Stimulated activated CD4-positive, alpha-beta T cell treated with anti-CD3 and anti-CD28 coated beads, Interleukin-15, amount 100 ng/mL, for 48 hours (primary cell): ENCODE data around the gene STK11IP.
"Not testable (repeated sequence)": the region's sequence is repeated elsewhere in the genome, so short reads cannot be mapped to it uniquely, and the experiment has no call there.

Experiments used
- DNase-seq, 2 donors: peaks; one replicate each; pipeline ENCODE4 v3.0.0-alpha.2; 2020; ENCODE audit warnings: low read depth in 2 of 2

The STK11IP gene

DNA sequence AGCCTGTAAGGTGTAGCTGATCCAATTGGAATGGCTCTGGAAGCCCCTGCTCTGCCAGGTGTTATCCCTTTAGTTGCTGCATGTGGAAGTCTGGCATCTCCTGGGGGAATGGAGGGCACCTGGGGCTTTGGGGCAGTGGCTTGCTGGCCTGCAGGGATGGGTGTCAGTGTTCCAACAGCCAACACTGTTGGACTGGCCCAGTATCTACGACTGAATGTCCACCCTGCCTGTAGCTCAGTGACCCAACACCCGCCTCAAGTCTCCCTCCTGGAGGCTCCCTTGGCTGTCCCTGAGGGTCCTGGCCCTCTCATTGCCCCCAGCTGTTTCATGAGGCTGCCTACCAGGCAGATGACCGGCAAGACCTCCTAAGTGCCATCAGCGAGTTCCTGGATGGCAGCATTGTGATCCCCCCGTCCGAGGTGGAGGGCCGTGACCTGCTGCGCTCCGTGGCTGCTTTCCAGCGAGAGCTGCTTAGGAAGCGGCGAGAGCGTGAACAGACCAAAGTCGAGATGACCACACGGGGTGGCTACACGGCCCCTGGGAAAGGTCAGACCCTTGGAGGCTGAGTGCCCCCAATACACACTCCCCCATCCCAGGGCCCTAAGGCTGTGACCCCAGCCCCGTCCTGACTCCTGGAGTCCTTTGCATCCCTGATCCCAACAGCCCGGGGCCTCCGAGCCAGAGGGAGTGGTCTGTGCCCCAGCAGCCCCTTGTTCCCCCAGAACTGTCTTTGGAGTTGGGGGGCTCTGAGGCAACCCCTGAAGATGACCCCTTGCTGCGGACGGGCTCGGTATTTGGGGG is 37.5 kb downstream of the STK11IP start:
- no peak for DNase-seq

DNA sequence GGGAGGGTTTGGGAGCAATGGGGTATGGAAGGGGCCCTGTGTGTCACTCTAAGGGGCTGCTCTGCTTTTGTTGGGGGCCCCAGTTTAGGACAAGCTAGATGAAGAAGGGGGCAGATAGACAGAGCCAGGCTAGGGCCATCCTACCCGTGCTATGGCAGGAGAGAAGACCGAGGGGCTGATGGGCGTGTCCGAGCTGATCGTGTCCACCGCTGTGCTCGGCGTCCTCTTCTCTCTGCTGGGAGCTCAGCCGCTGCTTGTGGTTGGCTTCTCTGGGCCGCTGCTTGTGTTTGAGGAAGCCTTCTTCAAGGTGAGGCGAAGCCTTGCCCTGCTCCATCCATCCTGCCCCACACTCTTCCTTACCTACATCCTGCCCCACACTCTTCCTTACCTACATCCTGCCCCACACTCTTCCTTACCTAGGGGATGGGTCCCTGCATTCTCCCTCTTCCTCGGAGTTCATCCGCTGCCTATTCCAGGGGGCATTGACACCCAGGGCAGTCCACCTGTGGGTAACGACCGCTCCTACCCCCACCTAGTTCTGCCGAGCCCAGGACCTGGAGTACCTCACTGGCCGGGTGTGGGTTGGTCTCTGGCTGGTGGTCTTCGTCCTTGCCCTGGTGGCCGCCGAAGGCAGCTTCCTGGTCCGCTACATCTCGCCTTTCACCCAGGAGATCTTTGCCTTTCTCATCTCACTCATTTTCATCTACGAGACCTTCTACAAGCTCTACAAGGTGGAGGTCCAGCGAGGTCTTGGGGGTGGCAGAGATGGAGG is 38.7 kb downstream of the STK11IP start:
- DNase-seq = no peak

DNA sequence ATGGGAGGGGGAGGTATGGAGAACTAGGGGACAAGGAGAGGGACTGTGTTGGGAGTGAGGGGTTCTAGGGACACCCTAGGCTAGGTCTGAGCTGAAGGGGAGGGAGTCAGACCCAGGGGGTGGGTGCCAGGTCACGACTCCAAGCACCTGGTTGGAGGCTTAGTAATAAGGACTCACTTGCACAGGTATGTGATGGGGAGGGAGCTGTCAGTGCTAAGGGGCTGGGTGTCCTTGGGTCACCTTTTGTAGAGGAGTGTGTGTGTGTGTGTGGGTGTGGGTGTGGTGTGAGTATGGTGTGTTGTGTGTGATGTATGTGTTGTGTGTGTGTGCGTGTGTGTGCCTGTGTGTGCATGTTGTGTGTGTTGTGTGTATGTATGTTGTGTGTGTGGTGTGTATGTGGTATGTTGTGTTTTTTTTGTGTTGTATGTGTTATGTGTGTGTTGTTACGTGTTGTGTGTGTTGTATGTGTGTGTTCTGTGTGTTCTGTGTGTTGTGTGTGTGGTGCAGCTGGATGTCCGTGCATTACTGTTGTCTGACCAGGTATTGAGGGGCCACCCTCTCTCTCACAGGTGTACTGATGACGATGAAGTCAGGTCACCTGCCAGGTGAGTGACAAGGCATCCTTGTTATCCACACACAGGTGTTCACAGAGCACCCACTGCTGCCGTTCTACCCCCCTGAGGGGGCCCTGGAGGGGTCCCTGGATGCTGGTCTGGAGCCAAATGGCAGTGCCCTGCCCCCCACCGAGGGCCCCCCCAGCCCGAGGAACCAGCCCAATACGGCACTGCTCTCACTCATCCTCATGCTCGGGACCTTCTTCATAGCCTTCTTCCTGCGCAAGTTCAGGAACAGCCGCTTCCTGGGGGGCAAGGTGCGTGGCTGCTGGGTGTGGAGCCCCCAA is 39.5 kb downstream of the STK11IP start:
- DNase-seq = no peak

DNA sequence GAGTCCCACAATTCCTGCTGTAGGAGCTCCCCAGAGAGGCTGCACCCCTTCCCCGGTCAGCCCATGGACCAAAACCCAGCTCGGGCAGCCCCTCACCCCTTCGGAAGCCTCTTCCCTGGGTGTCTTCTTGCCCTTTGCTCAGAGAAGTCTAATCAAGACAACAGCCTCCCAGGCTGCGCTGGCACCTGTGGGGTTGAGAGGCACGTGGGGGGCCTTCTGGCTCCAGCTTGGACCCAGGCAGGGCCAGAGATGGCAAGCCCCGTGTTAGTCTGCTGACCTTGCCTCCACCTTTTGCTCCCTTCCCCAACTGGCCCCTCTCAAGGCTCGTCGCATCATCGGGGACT is 40.2 kb downstream of the STK11IP start:
- no peak for DNase-seq

DNA sequence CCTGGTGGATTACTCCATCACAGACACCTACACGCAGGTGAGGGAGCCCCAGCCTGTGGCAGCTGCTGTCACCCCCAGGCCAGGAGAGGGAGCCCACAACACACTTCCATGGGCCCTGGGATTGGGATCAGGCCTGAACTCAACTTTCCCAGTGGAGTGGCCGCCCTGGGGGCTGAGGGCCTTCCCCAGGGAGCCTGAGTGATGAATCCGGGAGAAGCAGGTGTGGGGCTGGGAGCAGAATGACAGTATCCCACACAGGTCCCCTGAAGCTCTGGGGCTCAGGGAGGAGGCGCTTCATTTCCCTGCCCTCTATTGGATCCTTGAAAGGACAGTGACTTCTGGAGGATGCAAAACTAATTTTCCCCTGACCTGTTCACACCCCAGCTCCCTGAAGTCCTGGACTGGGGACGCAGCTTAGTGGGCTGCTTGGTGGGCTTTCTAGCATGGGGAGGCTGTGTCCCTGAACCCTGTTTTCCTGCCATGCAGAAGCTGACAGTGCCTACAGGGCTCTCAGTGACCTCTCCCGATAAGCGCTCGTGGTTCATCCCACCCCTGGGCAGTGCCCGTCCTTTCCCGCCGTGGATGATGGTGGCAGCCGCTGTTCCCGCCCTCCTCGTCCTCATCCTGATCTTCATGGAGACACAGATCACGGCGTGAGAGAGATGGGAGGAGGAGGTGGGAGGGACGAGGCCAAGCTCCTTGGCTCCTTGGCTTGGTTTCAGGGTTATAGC is 40.7 kb downstream of the STK11IP start:
- no peak for DNase-seq

DNA sequence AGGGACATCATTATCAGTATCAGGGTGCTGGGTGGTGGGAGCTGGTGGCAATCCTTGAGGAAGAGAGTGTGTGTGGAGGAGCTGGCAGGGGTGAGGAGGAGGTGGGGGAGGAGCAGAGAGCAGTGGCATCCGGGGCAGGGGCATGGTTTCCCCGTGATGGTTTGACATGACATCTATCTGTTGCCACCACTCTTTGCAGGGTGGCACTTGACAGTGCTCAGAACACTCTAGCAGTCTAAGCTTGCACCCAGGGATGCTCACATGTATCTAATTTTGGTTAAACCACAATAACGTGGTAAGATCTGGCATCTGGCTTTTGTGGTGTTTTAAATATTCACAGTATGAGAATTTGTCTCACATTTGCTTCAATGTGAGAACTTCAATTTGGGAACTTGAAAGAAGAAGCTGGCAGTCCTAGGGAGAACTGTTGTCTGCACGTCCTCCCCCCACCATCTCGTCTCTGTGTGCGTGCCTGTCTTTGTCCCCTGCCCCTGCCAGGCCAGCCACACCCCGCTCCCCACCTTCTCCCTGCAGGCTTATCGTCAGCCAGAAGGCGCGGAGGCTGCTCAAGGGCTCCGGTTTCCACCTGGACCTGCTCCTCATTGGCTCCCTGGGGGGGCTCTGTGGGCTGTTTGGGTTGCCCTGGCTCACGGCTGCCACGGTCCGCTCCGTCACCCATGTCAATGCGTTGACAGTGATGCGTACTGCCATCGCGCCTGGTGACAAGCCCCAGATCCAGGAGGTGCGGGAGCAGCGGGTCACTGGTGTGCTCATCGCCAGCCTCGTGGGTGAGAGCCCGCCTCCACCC is 41.5 kb downstream of the STK11IP start:
- no peak for DNase-seq

DNA sequence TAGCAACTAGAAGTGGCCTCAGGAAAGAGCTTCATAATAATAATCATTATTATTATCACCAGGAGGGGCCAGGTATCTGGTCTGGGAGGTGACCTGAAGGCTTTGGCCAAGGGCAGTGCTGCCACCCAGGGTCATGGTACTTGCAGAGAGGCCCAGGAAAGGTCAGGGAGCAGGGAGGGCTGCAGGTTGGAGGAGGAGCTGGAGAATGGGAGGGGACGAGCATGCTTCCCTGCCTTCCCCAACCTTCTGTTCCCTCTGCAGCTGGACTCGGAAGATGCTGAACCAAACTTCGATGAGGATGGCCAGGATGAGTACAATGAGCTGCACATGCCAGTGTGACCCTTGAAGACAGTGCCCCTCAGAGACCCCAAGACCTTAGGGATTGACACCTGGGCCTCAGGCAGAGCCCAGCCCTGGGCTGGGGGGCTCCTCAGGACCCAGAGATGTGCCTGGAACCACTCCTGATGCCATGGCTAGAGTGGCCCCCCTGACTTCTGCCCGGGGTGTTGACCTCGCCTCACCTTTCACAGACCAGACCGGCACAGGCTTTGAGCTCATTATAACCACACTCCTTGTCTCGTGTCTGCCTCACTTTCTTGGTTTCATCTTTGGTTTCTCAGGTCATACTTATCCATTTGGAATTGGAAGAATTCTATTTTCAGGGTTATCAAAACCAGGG is 43.9 kb downstream of the STK11IP start:
- DNase-seq = no peak

DNA sequence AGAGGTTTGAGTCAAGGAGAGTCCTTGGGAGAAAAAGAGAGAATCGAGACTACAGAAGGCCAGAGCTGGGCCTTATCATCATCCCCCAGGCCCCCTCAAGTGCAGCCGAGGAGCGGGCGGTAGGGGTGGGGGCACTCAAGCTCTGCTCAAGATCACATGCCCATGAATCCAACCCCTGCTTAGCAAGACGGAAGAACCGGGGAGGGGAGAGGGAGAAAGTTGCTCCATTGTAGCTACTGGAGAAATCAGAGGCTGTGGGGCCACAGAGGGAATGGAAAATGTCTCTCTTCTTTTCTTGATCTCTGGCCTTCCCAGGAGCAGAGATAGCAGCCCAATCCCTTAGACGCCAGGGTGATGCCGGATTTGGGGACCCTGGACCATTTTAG is 44.4 kb downstream of the STK11IP start:
- DNase-seq = no peak

DNA sequence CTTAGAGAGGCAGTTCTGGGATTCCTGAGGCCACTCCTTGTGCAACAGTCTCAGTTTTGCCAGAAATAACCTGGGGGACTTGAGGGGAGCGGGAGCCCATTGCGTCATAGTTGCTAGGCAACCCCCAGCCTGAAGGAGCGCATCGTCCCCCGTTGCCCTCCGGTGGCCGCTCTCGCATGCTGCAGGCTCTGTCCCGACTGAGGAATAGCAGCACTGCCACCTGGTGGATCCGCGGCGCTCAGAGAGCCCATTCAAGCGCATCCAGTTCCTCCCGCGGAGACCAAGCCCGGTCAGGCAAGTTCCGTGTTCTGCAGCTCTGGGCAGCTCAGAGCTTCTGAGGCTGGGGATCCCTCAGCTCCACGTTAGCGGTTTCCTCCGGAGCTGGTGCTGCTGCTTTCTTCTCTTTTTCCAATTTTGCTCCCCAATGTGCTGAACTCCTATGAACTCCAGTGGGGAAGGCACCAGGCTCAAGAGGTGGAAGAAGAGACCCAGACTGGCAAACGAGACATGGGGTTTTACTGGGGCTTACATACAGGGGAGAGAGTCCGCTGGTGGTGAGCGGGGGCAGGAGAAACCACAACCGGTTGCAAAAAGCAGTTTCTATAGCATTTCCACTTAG is 44.9 kb downstream of the STK11IP start:
- DNase-seq = peak; percentile 84 to 88

DNA sequence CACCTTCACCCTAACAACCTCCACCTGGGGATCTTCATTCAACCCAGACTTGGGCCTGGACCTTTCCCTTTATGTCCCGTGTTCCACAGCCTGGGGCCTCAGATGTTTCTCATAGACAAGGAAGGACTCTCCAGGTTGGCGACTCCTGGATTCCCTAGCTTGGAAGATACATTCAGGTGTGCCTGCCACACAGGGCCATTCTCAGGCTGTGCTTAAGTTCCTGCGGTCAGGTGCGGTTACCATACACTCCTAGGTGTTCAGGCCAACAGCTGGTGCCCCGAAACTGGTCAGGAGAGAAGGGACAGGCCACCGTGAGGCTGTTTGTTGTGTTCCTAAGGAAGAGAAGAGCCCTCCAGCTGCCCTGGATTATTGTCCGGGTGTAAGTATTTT is 45.4 kb downstream of the STK11IP start:
- no peak for DNase-seq

DNA sequence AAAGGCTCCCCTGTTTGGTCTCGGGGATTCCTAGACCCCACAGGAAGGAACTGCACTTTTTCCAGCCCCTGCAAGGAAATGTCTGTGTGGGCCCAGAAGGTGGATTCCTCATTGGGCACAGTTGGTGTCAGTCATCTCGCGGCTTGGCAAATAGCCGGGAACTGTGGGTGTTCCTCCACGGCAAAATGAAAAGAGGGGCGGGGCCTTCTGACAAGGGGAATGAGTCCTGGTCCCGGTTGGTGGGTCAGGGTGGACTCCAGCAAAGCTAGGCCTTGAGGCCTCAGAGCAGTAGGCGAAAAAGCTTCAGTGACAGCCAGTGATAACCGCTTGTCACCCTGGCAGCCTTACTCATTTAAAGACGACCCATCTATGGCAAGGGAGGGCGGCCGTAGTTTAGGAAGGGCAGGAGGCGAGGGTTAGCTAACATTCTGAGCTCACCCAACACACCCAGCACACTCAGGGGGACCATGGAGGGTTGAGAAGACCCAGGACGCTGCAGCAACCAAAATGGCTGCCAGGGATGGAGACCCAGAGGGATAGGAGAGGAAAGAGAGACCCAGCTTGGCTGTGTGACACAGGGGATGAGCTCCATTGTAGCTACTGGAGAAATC is 46.2 kb downstream of the STK11IP start:
- DNase-seq = no peak

DNA sequence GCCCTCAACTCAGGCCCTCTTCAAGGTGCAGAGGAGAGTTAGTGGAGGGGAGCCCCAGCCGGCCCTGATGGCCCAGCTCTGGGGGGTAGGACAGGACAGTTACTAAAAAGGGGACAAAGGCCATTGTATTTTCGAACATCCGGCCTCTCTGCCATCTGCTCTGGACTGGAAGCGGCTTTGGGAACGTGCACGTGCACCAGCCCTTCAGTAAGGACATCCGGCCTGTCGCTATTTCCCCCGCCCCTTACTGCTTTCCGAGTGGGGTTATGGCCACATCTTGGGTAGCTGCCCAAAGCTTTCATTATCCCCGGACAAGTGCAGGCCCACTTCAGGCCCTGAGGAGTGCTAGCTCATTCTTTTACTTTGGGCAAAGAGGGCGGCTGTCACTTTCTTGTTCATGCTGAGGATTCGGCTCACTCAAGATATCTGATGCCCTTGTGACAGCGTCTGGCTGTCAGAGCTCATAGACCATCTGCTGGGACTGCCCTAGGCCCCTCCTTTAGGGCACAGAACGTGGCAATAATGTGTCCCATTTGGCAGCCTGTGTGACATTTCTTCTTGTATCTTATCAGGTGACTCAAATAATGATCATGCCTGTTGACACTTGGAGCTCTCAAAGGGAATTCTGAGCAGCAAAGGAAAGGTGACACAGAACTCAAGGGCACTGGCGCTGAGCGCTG is 47.3 kb downstream of the STK11IP start:
- no peak for DNase-seq

DNA sequence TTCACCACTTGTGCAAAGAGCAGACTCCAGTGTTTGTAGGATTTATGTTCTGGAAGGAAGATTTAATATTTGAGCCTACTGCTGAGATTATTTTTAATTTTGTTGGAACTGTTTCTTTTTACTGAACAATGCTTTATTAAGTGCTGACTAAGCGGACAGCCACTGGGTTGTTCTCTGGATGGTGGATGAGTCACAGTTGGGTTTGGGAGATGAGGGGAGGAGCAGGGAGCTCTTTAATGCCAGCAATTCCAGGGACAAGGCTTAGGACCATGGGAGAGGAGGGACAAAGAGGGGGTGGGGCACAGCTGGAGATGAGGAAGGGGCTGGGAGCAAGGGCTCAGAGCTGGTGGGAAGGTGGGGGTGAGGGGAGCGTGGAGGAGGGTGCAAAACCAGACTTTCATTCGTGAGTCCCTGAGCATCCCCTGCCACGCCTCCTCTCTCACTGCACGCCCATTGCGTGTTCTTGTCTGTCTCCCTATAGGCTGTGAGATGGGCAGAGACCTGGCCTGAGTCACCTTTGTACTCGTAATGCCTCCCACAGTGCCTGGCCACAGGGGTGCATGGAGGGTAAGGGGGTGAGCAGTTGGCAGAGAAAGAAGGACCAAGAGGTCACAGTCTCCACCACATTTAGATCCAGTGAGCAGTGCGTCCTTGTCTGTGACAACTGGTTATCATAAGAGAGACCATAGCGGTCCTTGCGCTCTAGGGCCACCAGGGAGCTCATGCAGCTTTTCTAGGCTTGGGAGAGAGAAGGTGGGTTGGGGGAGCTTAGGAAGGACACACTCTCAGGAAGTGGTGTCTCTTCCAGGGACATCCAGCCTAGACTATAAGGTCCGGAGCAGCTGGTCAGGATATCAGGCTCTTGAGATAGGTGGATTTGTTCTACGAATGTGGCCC is 48.2 kb downstream of the STK11IP start:
- DNase-seq = no peak

DNA sequence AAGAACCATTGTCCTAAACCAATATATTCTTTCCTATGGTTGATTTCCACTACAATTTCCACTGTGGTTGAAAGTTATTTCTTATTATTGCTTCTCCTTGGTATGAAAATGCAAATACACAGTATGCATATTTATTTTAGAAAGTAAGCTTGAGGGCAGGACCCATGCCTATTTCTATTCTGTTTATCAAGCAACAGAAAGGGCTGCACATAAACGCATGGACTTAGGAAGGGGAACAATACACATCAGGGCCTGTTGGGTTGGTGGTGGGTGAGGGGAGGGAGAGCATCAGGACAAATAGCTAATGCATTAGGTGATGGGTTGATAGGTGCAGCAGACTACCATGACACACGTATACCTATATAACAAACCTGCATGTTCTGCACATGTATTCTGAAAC is 50.5 kb downstream of the STK11IP start:
- DNase-seq = no peak

DNA sequence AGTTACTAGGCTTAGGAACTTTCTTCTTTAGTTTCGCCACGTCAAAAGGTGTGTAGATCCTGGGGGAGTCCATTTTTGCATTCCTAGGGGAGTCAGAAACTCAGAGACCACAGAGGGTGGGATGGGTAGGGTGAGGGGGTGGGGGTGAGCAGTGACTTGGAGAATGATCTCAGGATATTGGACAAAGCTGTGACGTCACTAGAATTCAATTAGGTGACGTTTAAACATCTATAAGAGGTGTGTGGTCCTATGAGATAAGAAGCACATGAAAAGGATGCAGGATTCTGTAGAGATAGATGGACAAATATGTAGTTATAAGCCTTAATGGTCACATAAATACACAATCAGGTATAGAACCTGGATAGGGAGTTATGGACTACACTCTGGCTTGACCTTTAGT is 51.3 kb downstream of the STK11IP start:
- no peak for DNase-seq

DNA sequence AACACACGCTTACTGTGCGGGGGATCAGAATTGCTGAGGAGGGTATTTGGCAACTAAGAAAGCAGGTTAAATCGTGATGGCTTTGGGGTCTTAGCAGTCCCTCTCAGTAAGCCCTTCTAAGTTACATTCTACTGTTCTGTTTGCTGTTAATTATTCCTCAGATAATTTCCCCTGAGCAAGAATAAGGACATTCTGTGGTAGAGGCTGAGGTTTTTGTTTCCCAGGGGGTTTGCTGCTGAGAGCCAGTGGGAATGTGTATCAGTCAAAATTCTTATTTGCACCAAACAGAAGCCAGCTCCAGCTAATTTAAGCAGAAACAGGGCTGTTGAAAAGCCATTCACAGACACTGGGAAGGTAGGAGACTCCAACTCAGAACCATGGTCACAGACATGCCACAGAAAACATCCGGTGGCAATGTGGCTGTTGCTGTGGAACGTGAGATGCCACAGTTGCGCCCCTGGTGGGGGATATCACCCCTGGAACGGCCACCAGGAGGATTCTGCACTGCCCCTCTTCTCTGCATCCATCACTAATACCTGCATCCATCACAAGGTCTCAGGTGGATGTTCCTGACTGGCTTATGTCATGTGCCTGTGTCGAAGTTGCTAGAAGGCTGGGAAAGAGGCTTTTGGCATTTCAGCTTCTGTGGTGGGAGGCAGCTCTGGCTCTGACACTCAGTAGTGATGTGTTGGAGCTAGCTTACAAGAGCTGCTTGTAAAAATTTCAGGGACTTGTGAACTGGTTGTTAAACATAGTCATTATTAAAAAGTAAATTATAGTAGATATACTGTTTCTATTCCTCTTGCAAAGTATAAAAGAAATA is 53.0 kb downstream of the STK11IP start:
- DNase-seq = no peak

DNA sequence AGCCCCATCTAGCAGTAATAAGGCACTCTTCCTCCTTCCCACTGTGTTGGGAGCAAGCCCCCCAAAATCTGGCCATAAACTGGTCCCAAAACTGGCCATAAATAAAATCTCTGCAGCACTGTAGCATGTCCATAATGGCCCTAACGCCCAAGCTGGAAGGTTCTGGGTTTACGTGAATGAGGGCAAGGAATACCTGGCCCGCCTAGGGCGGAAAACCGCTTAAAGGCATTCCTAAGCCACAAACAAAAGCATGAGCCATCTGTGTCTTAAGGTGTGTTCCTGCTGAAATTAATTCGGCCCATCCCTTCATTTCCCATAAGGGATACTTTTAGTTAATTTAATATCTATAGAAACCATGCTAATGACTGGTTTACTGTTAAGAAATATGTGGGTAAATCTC is 54.0 kb downstream of the STK11IP start:
- DNase-seq = not testable (repeated sequence)
